ENCODE results near the gene SH3GLB1.

Gene SH3GLB1

GRCh38 chr1:86774305-86775295 is 70.2 kb downstream of the SH3GLB1 start:
- peak; percentile 28 to 49 for DNase-seq

- DNase-seq, result no peak
Measured at GRCh38 chr1:86775395-86775794, 71.0 kb downstream of the SH3GLB1 start.

- DNase-seq, result no peak
Measured at GRCh38 chr1:86776108-86776507, 71.7 kb downstream of the SH3GLB1 start.

- no peak for DNase-seq
Measured at GRCh38 chr1:86778569-86779239, 74.3 kb downstream of the SH3GLB1 start.

GRCh38 chr1:86779308-86780191 is 75.2 kb downstream of the SH3GLB1 start:
- DNase-seq, result no peak

GRCh38 chr1:86782482-86782881 is 78.1 kb downstream of the SH3GLB1 start:
- no peak for DNase-seq

GRCh38 chr1:86787621-86788020 is 83.2 kb downstream of the SH3GLB1 start:
- DNase-seq, result no peak

GRCh38 chr1:86788300-86789206 is 84.2 kb downstream of the SH3GLB1 start:
- DNase-seq, result no peak

GRCh38 chr1:86795316-86795715 is 90.9 kb downstream of the SH3GLB1 start:
- DNase-seq, result no peak
